Heart left ventricle (tissue), 16 donors: Measurements from ENCODE around the gene C1orf216. TPM values are rescaled to one million over a fixed set of nuclear protein-coding genes. Genes with fewer than 3 reads are reported as not detected.

Experiments
- ATAC-seq, 4 donors: fragments of 200-7000 bp; cut with Tn5 transposase; one replicate each; pipeline ENCODE4 v1.9.1; 2020 to 2022; ENCODE audit warnings: moderate library complexity in 4 of 4, mild to moderate bottlenecking in 3 of 4, moderate number of reproducible peaks in 1 of 4
- DNase-seq, 5 donors: peaks; one replicate each; pipeline ENCODE4 v3.0.0-alpha.2; 2020
- H3K27ac ChIP-seq, 12 donors: fragments of 200-600 bp; sonication (generic) in 4 of 12; one replicate each; pipeline versions ENCODE4 v1.5.0 to v1.8.0; 2016 to 2022; ENCODE audit warnings: mild to moderate bottlenecking in 2 of 12
- H3K27me3 ChIP-seq, 9 donors: fragments of 200-600 bp; sonication (generic) in 2 of 9; one replicate each; pipeline versions ENCODE4 v1.5.1 to v1.8.0; 2016 to 2022; ENCODE audit warnings: mild to moderate bottlenecking in 3 of 9
- H3K36me3 ChIP-seq, 9 donors: fragments of 200-600 bp; sonication (generic) in 2 of 9; one replicate each; pipeline versions ENCODE4 v1.5.0 to v1.8.0; 2018 to 2022; ENCODE audit warnings: mild to moderate bottlenecking in 2 of 9
- H3K4me1 ChIP-seq, 12 donors: fragments of 200-600 bp; sonication (generic) in 4 of 12; one replicate each; pipeline versions ENCODE4 v1.5.0 to v1.8.0; 2016 to 2022; ENCODE audit warnings: mild to moderate bottlenecking in 3 of 12
- H3K4me3 ChIP-seq, 12 donors: fragments of 200-600 bp; sonication (generic) in 4 of 12; one replicate each; pipeline versions ENCODE4 v1.5.0 to v1.8.0; 2017 to 2022; ENCODE audit warnings: mild to moderate bottlenecking in 9 of 12, moderate library complexity in 4 of 12
- H3K9me3 ChIP-seq, 12 donors: fragments of 200-600 bp; sonication (generic) in 4 of 12; one replicate each; pipeline versions ENCODE4 v1.5.0 to v1.8.0; 2016 to 2022; ENCODE audit warnings: mild to moderate bottlenecking in 1 of 12
- POLR2A ChIP-seq, 2 donors: fragments of 450-650 bp; IDR thresholded peaks; one replicate each; pipeline ENCODE4 v1.6.1; 2017; ENCODE audit warnings: antibody characterized with exemption in 2 of 2, mild to moderate bottlenecking in 2 of 2, moderate library complexity in 2 of 2
- WGBS, 4 donors: extraction: QIAGEN DNeasy Blood & Tissue Kit in 2 of 4; methylation state at CpG; one replicate each; pipeline versions ENCODE4 v1.1.5 to v1.1.7; 2013 to 2018; 5-methylcytosine and 5-hydroxymethylcytosine counted together
- intact Hi-C, 10 donors: fragments of 100-400 bp; cut with DNase I; formaldehyde crosslinking; loops; one replicate each; pipeline versions ENCODE4 v1.11.1 to v1.14.2; 2022
- polyA plus RNA-seq, 2 donors: library from polyadenylated mRNA; stranded (reverse); fragments of 200-250 nt; gene quantifications; one replicate each; pipeline ENCODE4 v1.2.3, GENCODE V29; 2013
- total RNA-seq, 9 donors: library from RNA; depleted of rRNA in 2 of 9; stranded (reverse); fragments of >200 nt in 2 of 9; fragmentation: NEBNext Ultra II Directional in 3 of 9; extraction: Animal tissue kit (Norgen Biotek cat#: 25700) in 3 of 9; gene quantifications; one replicate each; pipeline versions ENCODE4 v1.1.0 to v1.2.4, GENCODE V29; 2016 to 2023
- TF ChIP-seq, protein P1 (sequence below), 12 donors: fragments of 200-600 bp; sonication (generic) in 4 of 12; IDR thresholded peaks; one replicate each; pipeline versions ENCODE4 v1.5.0 to v1.8.0; 2018 to 2022; ENCODE audit warnings: antibody characterized with exemption in 12 of 12, mild to moderate bottlenecking in 5 of 12
- donor health status: ischemic (EF 13 %, LVEDD 7.1; RV severe dilation, severe dysfunction).
- donor health status: healthy with polysubstance abuse.
- donor health status: DM: no; HTN: yes; CAD: no.
- donor health status: DM: no; HTN: no; CAD: no.
- donor health status: ischemic (EF 25% LVEDD 6.9; RV normal size, moderate dysfunction).
- donor health status: ischemic (EF 25% LVEDD 5.7; RV mildly dilated, moderate dysfunction).
- donor health status: healthy.
- donor health status: DM: yes; HTN: yes; CAD: no.
- donor health status: ischemic (EF 35%, LVEDD 5.7; RV mildly dilated, moderate dysfunction).
- donor health status: nonischemic (EF 11% LVEDD 7.7; RV severe dilation, severe dysfunction).
- donor health status: DM: yes; HTN: yes; CAD: no.
- donor health status: PGD.
- donor health status: ischemic (EF 29% LVEDD 5.4; RV normal size, mild dysfunction).
- donor health status: nonischemic (EF 23%, LVEDD 6.1; RV moderate dilation, normal function).

The C1orf216 gene
- total and polyA plus RNA-seq, 11 donors, result 5.1 to 14.7 (median 9.9) TPM

DNA sequence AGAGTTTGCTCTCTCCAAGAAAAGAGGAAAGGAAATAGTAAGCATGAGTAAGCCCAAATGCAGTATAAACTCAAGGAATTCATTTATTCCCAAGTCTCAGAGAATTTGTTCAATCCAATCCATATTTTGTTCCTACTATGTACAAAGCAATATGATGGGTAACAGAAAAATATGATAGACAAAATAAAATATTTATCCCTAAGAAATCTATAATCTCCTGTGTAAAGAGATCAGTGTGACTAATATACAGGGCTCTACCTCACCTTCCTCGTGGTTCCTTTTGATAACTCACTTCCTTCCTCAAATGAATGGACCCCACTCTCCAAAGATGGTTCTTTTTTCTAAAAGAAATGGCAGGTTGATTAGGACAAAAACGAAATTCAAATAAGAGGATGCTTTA, 43.5 kb upstream of the C1orf216 start:
- no peak for ATAC-seq
- TF ChIP-seq, protein P1, sequence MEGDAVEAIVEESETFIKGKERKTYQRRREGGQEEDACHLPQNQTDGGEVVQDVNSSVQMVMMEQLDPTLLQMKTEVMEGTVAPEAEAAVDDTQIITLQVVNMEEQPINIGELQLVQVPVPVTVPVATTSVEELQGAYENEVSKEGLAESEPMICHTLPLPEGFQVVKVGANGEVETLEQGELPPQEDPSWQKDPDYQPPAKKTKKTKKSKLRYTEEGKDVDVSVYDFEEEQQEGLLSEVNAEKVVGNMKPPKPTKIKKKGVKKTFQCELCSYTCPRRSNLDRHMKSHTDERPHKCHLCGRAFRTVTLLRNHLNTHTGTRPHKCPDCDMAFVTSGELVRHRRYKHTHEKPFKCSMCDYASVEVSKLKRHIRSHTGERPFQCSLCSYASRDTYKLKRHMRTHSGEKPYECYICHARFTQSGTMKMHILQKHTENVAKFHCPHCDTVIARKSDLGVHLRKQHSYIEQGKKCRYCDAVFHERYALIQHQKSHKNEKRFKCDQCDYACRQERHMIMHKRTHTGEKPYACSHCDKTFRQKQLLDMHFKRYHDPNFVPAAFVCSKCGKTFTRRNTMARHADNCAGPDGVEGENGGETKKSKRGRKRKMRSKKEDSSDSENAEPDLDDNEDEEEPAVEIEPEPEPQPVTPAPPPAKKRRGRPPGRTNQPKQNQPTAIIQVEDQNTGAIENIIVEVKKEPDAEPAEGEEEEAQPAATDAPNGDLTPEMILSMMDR (IDR thresholded peaks at IDR 0.05), result no peak
- no peak overlapping the region for H3K4me3 ChIP-seq
- WGBS, 4 donors, result 58 to 69% (median 65%) methylated on average over 2 of the region's 2 CpGs
- intact Hi-C loops, result no loop called here
- no peaks in the 10 kb centered on the region for H3K9me3 ChIP-seq
- peaks cover 0 to 17% (median 0%) of the 10 kb centered on the region in 9 donors for H3K36me3 ChIP-seq
- no peak overlapping the region for H3K27ac ChIP-seq
- peaks cover 0 to 5% (median 0%) of the 10 kb centered on the region in 12 donors for H3K4me1 ChIP-seq
- H3K27me3 ChIP-seq, result no peaks in the 10 kb centered on the region
- DNase-seq, result no peak

DNA sequence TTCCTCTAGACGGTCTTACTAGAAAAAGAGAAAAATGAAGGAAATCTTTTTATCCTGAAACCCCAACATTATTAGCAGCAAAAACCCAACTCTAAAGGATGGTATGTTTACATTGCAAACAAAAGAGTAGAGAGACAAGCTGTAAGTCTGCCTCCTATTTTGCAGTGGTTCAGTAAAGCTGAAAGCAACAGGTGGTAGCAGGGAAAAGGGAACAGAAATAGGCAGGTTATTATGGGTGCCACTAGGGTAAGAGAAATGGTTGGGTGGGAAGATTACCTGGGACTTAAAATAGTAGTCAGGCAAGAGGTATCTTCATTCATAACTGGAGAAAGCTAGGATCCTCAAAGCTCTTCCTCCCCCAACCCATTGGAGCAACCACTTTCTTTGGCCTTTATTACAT, 37.4 kb upstream of the C1orf216 start:
- H3K27ac ChIP-seq, result no peak overlapping the region
- no peaks in the 10 kb centered on the region for H3K27me3 ChIP-seq
- H3K4me1 ChIP-seq, result no peaks in the 10 kb centered on the region
- TF ChIP-seq, protein P1 (IDR thresholded peaks at IDR 0.05), result no peak
- TF ChIP-seq POLR2A (IDR thresholded peaks at IDR 0.05), result no peak
- WGBS, 4 donors, result 86 to 98% (median 93%) methylated on average over 1 of the region's 1 CpG
- H3K36me3 ChIP-seq, result peaks cover 0 to 9% (median 0%) of the 10 kb centered on the region in 9 donors
- no peaks in the 10 kb centered on the region for H3K9me3 ChIP-seq
- intact Hi-C loops, result loop anchor here in 1 of 10 donors (5.0 kb wide), 1 partner anchor 99 kb away; no protein-coding TSS in a partner anchor
- DNase-seq, result no peak
- ATAC-seq, result no peak
- H3K4me3 ChIP-seq, result no peak overlapping the region

DNA sequence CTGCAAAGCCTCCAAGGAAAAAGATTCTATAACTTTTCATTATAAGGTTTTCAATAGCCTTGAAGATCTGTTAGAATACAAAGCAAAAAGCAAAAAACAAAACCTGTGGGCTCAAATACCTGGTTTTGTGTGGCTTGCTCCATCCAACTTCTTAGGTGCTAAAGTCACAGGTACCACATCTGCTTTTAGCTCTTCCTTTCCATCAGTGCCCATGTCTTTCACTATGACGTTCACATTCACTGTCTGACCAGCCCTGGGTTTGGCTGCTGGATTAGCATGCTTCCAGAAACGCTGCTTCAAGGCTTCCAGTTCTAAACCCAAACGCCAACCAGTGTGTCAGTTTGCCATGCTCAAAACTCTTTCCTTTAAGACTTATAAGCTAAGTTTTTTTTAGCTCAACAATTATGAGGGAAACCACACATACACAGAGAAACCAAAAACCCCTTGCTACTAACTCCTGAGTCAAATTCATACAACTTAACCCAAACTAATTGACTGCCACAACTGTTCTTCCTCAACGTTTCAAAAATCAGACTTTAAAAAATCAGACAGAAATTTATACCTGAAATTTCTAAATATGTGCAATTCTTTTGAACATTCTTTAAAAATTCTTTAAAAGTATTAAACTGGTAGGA, 35.1 kb upstream of the C1orf216 start:
- no peaks in the 10 kb centered on the region for H3K9me3 ChIP-seq
- no peak overlapping the region for H3K4me3 ChIP-seq
- H3K27ac ChIP-seq, result no peak overlapping the region
- ATAC-seq, result no peak
- intact Hi-C loops, result no loop called here
- TF ChIP-seq POLR2A (IDR thresholded peaks at IDR 0.05), result no peak
- TF ChIP-seq, protein P1 (IDR thresholded peaks at IDR 0.05), result no peak
- no peaks in the 10 kb centered on the region for H3K36me3 ChIP-seq
- 89 to 92% (median 89%) methylated on average over 4 of the region's 4 CpGs for WGBS, 4 donors
- DNase-seq, result no peak
- H3K4me1 ChIP-seq, result no peaks in the 10 kb centered on the region
- H3K27me3 ChIP-seq, result no peaks in the 10 kb centered on the region

DNA sequence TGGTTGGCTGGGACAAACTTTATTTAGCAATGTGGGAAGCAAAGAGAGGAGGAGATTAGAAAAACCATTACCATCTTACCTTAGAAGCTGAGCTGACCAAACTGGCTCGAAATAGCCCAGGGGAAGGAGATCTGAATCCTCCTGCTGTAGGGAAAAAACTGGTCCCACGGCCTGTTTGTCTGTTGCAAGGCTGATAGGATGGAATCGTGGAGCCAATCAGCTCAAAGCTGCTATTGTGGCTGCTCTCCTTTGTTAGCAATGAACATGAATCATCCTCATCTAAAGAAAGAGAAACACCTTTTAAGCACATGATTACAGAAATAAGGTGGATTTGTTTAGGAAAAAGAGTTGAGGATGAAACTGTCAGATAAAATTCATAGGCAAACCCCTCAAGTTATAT, 29.6 kb upstream of the C1orf216 start:
- H3K27ac ChIP-seq, result no peak overlapping the region
- H3K4me1 ChIP-seq, result no peaks in the 10 kb centered on the region
- no peak overlapping the region for H3K4me3 ChIP-seq
- H3K9me3 ChIP-seq, result no peaks in the 10 kb centered on the region
- no peak for DNase-seq
- no peak for ATAC-seq
- 75 to 84% (median 82%) methylated on average over 3 of the region's 3 CpGs for WGBS, 4 donors
- intact Hi-C loops, result no loop called here
- TF ChIP-seq, protein P1 (IDR thresholded peaks at IDR 0.05), result no peak
- no peak for TF ChIP-seq POLR2A (IDR thresholded peaks at IDR 0.05)
- H3K36me3 ChIP-seq, result peaks cover 0 to 8% (median 0%) of the 10 kb centered on the region in 9 donors
- no peaks in the 10 kb centered on the region for H3K27me3 ChIP-seq
